Neural progenitor cell (in vitro differentiated cells): Measurements from ENCODE around the gene DOCK4.

Experiments
- EZH2 ChIP-seq: fragments of 200-600 bp; sonication (generic); IDR thresholded peaks from 2 replicates; pipeline ENCODE4 v1.6.1; 2017; ENCODE audit warnings: antibody characterized with exemption, mild to moderate bottlenecking, moderate library complexity
- EZH2phosphoT487 ChIP-seq: fragments of 200-600 bp; sonication (generic); IDR thresholded peaks from 2 replicates; pipeline ENCODE4 v1.6.1; 2017; ENCODE audit warnings: antibody characterized with exemption
- TF ChIP-seq, protein P1 (sequence below): fragments of 200-600 bp; sonication (generic); IDR thresholded peaks from 2 replicates; pipeline ENCODE4 v1.5.1; 2017; ENCODE audit warnings: antibody characterized with exemption, mild to moderate bottlenecking

DNA sequence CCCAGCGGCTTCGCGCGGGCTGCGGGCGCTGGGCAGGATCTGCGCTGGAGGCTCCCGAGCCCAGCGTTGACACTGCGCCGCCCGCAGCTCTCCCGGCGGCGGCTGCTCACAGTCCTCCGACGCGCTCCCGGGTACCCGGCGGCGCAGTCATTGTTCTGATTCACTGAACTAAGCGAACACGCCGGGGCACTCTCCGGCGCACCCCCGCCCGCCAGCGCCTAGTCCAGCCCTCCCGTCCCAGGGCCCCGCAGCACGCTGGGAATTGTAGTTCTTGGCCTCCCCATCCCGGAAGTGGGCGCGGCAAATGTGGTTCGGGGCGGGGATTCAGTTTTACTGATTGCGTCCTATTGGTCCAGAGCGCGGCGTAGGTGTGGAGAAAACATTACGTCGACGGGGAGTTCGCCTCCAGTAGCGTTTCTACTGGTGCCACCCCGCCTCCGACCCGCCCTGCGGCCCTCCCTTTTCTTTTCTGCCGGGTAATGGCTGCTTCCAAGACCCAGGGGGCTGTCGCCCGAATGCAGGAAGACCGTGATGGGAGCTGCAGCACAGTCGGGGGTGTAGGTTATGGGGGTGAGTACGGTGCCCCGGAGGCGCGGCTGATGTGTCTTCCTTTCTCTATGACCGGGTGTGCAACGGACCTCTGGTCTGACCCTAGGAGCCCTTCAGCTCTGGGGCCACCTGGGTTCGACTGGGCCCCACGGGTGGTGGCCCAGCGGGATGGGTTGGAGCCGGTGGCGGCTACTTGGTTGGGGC, at the start of gene DOCK4, which contains the start of gene ZNF277:
- TF ChIP-seq, protein P1, sequence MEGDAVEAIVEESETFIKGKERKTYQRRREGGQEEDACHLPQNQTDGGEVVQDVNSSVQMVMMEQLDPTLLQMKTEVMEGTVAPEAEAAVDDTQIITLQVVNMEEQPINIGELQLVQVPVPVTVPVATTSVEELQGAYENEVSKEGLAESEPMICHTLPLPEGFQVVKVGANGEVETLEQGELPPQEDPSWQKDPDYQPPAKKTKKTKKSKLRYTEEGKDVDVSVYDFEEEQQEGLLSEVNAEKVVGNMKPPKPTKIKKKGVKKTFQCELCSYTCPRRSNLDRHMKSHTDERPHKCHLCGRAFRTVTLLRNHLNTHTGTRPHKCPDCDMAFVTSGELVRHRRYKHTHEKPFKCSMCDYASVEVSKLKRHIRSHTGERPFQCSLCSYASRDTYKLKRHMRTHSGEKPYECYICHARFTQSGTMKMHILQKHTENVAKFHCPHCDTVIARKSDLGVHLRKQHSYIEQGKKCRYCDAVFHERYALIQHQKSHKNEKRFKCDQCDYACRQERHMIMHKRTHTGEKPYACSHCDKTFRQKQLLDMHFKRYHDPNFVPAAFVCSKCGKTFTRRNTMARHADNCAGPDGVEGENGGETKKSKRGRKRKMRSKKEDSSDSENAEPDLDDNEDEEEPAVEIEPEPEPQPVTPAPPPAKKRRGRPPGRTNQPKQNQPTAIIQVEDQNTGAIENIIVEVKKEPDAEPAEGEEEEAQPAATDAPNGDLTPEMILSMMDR: no peak
- TF ChIP-seq EZH2 (no peak), EZH2phosphoT487 (no peak)
